BLaER1 treated with 17β-estradiol and CSF1 and Interleukin-3, amounts not matched to agents 10 nM and 100 nM (cell line): Measurements from ENCODE around the gene KRT6A.

ENCODE experiments used
- H3K27ac ChIP-seq, 11 experiments: shearing (Covaris generic); formaldehyde crosslinking; 2 replicates each; pipeline ENCODE4 v1.8.1; 2022
- H3K27me3 ChIP-seq, 11 experiments: shearing (Covaris generic); formaldehyde crosslinking; 2 replicates each; pipeline ENCODE4 v1.8.1; 2022
- H3K36me3 ChIP-seq, 11 experiments: shearing (Covaris generic); formaldehyde crosslinking; 2 replicates each; pipeline ENCODE4 v1.8.1; 2022
- H3K4me1 ChIP-seq, 10 experiments: shearing (Covaris generic); formaldehyde crosslinking; 2 replicates each; pipeline ENCODE4 v1.8.1; 2022
- H3K4me2 ChIP-seq, 11 experiments: shearing (Covaris generic); formaldehyde crosslinking; 2 replicates each; pipeline ENCODE4 v1.8.1; 2022
- H3K4me3 ChIP-seq, 10 experiments: shearing (Covaris generic); formaldehyde crosslinking; 2 replicates each; pipeline ENCODE4 v1.8.1; 2022
- H3K9ac ChIP-seq, 11 experiments: shearing (Covaris generic); formaldehyde crosslinking; 2 replicates each; pipeline ENCODE4 v1.8.1; 2022
- H3K9me3 ChIP-seq, 11 experiments: shearing (Covaris generic); formaldehyde crosslinking; replicated peaks in 1 of 11; 2 replicates each; pipeline ENCODE4 v1.8.1; 2022
- H4K20me1 ChIP-seq, 11 experiments: shearing (Covaris generic); formaldehyde crosslinking; 2 replicates each; pipeline ENCODE4 v1.8.1; 2022
- Cebpa-rat ChIP-seq, 11 experiments: shearing (Covaris generic); IDR thresholded peaks; 2 replicates each; pipeline ENCODE4 v1.8.1; 2022

KRT6A gene

DNA sequence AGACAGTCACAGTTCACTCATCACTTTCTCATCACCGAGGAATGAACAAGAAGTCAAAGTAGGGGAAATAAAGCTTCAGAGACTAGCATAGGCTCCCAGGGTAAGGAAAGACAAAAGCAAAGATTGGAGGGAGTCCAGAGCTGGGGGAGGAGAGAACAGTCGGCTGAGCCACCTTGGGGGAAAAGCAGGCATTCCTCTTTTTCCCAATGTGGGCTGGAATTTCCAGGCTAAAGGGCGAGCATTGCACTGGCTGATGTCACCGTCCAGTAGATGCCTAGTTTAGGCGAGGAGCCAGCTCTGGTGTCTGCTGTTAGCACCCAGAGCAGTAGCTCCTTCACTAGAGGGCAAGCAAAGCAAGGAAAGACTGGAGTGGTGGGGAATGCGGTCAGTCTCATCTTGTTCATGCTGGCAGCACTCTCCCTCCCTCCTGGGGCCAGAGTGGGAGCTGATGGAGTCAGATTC is 50.4 kb downstream of the KRT6A start:
- no peaks in the 10 kb centered on the region for H3K9me3 ChIP-seq
- no peaks in the 10 kb centered on the region for H3K27me3 ChIP-seq
- no peak for TF ChIP-seq Cebpa-rat (IDR thresholded peaks at IDR 0.05)
- no peak overlapping the region for H3K4me3 ChIP-seq
- peaks cover 0 to 10% (median 0%) of the 10 kb centered on the region in 10 experiments; a peak in 4 of 20 replicates for H3K4me1 ChIP-seq
- no peak overlapping the region for H3K27ac ChIP-seq
- H3K9ac ChIP-seq, result no peak overlapping the region
- H4K20me1 ChIP-seq, result no peaks in the 10 kb centered on the region
- no peaks in the 10 kb centered on the region for H3K36me3 ChIP-seq
- no peak overlapping the region for H3K4me2 ChIP-seq

DNA sequence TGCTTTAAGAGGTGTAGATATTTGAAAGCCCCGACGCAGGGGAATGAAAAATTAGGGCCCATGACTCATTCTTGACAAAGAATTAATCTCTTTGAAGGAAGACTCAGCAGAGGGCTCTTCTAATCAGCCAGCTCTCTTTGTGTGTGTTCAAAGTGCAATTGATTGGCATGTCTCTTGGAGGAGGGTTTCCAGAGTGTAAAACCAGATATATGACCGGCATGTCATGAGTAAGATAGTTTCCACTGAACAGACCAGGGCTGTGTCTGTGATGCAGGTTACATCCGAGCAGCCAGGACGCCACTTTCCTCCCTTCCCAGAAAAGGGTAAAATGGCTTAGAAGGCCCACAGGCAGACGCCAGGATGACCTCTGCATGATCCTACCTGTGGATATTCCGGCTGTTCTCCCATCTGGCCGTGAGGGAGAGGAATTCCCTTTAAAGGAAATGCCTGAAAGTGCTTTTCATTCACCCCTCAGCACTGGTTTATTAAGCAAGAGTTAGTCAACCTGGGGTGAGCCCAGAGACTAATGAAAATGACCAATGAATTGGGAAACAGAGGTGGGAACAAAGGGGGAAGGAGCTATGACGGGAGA is 51.6 kb downstream of the KRT6A start:
- H3K9ac ChIP-seq, result no peak overlapping the region
- peak overlapping the region in 3 of 11 experiments; percentile 10 to 37 (median 36); a peak in 3 of 22 replicates for H3K4me2 ChIP-seq
- no peaks in the 10 kb centered on the region for H3K27me3 ChIP-seq
- H3K4me1 ChIP-seq, result peaks cover 0 to 10% (median 0%) of the 10 kb centered on the region in 10 experiments; a peak in 4 of 20 replicates
- H3K27ac ChIP-seq, result no peak overlapping the region
- no peaks in the 10 kb centered on the region for H3K36me3 ChIP-seq
- no peaks in the 10 kb centered on the region for H3K9me3 ChIP-seq
- no peaks in the 10 kb centered on the region for H4K20me1 ChIP-seq
- no peak overlapping the region for H3K4me3 ChIP-seq
- TF ChIP-seq Cebpa-rat (IDR thresholded peaks at IDR 0.05), result no peak

DNA sequence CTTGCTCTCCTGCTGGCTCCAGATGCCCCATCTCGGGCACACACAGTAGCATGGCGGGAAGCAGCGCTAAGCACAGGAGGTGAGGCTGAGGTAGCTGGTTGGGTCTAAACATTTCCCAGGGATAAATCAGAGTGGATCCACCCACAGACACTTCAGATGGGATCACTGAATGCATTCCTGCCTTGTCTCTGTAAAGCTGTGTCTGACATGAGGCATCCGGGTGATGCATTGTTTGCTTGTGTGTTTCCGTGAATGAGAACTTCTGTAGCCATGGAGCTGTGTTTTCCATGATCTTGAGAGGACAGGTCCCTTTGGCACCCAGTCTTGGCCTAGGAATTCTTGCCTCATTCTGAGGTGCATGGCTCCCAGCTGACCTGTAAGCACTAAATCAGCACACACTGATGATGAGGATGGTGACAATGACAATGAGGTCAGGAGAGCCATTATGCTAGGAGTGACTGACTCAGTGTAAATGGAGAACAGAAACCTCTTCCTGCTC is 52.2 kb downstream of the KRT6A start:
- Histone ChIP-seq H3K36me3 (no peaks in the 10 kb centered on the region), H3K9ac (no peak overlapping the region), H4K20me1 (no peaks in the 10 kb centered on the region), H3K9me3 (no peaks in the 10 kb centered on the region), H3K4me1 (peaks cover 0 to 10% (median 0%) of the 10 kb centered on the region in 10 experiments; a peak in 4 of 20 replicates), H3K4me3 (no peak overlapping the region), H3K27me3 (no peaks in the 10 kb centered on the region), H3K4me2 (0 out of 22 replicates have a peak overlapping the region, but pooled peaks of 1 of the 11 experiments have one; percentile 10), H3K27ac (no peak overlapping the region)
- no peak for TF ChIP-seq Cebpa-rat (IDR thresholded peaks at IDR 0.05)

DNA sequence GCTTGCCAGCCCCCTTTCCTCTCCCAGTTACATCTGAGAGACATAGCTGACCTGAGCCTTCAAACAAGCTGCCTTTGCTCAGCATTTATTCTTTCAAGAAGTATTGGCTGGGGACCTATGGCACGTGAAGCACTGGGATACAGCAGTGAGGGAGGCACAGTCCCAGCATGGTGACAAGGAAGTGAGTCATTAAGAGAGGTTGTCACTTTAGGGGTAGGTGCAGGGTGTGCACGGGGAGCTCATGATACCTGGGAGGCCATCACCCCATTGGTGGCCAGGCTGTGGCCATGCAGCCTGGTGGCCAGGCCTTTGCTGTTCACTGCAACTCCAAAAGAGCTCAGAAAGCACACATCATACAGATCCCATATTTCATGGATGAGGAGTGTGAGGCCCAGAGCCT is 53.2 kb downstream of the KRT6A start:
- Histone ChIP-seq H3K27ac (no peak overlapping the region), H4K20me1 (no peaks in the 10 kb centered on the region), H3K36me3 (no peaks in the 10 kb centered on the region), H3K9ac (no peak overlapping the region), H3K27me3 (no peaks in the 10 kb centered on the region), H3K4me3 (no peak overlapping the region), H3K9me3 (no peaks in the 10 kb centered on the region), H3K4me1 (peaks cover 0 to 10% (median 0%) of the 10 kb centered on the region in 10 experiments; a peak in 4 of 20 replicates), H3K4me2 (no peak overlapping the region)
- TF ChIP-seq Cebpa-rat (IDR thresholded peaks at IDR 0.05), result no peak

DNA sequence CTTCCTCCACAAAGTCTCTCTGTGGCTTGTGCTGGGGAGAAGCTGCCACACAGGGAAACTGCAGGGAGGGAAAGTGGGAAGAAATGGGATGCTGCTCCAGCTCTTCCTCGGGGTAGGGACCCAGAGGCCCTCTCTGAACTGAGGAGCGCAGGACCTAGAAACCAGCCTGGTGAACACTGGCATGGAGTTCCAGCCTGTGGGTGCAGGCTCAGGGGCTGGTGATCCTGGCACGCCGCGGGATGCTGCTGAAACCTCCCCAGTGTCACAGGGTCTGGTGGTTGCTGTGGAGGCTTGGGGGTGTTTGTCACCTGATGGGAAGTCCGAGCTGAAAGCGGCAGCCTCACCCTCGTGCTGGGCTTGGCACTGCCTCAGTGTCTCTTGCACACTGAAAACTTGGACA is 53.6 kb downstream of the KRT6A start:
- no peak overlapping the region for H3K4me2 ChIP-seq
- H3K9me3 ChIP-seq, result no peaks in the 10 kb centered on the region
- H3K4me1 ChIP-seq, result peaks cover 0 to 10% (median 0%) of the 10 kb centered on the region in 10 experiments; a peak in 4 of 20 replicates

DNA sequence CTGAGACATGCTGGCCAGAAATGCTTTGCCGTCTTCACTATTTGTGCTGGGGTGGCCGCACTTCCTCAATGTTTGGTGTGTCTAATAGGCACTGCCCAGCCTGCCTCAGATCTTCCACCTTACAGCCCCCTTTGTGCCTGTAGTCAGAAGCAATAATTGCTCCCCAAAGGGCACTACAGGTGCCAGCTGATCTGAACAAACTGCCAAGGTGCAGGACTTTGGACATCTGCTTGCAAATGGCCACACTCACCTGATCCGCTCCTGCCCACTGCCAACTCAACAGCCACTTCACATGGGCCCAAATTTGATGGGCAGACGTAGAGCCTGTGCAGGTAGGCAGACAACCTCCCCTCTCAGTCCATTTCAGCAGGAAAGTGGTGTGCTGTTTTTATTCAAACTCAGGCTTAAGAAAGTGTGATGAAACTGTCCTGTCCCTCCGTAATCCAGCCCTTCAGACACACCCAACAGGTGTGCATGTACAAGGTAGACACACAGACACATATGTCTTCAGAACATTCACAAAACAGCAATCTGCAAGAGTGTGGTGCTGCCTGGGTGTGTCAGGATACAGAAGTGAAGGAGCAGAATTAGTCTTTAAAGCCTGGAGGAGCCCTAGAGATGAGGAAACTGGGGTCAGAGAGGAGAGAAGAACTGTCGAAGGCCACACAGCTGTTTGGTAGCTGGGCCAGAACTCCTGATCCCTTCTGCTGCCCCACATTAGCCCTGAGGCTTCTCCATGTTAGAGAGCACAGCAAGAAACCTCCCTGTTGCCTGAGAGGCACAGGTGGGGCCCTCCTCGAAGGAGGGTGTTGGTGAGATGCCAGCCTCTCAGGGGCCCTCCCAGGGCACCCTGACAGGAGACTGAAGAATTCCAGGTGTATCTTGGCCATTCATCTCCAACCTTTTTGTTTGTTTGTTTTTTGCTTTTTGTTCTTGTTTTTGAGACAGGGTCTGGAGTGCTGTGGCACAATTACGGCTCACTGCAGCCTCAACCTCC is 54.5 kb downstream of the KRT6A start:
- no peak for TF ChIP-seq Cebpa-rat (IDR thresholded peaks at IDR 0.05)

More for the DNA sequence above, 53.6 kb downstream of the KRT6A start:
- H4K20me1 ChIP-seq, result no peaks in the 10 kb centered on the region
- TF ChIP-seq Cebpa-rat (IDR thresholded peaks at IDR 0.05), result no peak
- no peak overlapping the region for H3K9ac ChIP-seq
- no peak overlapping the region for H3K4me3 ChIP-seq
- H3K36me3 ChIP-seq, result no peaks in the 10 kb centered on the region
- no peaks in the 10 kb centered on the region for H3K27me3 ChIP-seq
- H3K27ac ChIP-seq, result no peak overlapping the region

DNA sequence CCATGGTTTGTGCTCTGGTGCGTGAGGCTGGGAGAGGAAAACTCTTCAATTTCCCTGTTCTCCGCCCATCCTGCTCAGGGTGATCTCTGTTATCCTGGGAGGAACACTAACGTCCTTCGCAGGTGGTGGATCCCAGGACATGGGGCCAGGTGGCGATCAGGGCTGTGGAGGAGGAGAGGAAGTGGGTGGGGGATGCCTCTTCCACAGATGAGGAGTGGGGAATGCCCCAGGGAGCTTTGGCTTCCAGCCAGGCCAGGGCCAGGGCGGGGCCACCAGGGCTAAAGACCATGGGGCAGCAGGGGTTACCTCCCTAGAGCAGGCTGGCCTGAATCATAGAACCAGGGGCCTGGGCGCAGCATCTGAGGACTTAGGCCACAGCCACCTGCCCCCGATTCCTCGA is 55.5 kb downstream of the KRT6A start:
- no peaks in the 10 kb centered on the region for H3K9me3 ChIP-seq
- H3K27ac ChIP-seq, result no peak overlapping the region
- H3K4me1 ChIP-seq, result peaks cover 0 to 10% (median 0%) of the 10 kb centered on the region in 10 experiments; a peak in 4 of 20 replicates
- no peaks in the 10 kb centered on the region for H4K20me1 ChIP-seq
- no peak overlapping the region for H3K9ac ChIP-seq
- H3K4me3 ChIP-seq, result no peak overlapping the region
- TF ChIP-seq Cebpa-rat (IDR thresholded peaks at IDR 0.05), result no peak
- H3K27me3 ChIP-seq, result no peaks in the 10 kb centered on the region
- no peaks in the 10 kb centered on the region for H3K36me3 ChIP-seq
- H3K4me2 ChIP-seq, result no peak overlapping the region

More for the DNA sequence above, 54.5 kb downstream of the KRT6A start:
- H3K9me3 ChIP-seq, result no peaks in the 10 kb centered on the region
- no peak overlapping the region for H3K4me2 ChIP-seq
- peaks cover 0 to 10% (median 0%) of the 10 kb centered on the region in 10 experiments; a peak in 4 of 20 replicates for H3K4me1 ChIP-seq
- no peak overlapping the region for H3K9ac ChIP-seq
- no peak overlapping the region for H3K27ac ChIP-seq
- H3K36me3 ChIP-seq, result no peaks in the 10 kb centered on the region
- H3K4me3 ChIP-seq, result no peak overlapping the region
- no peaks in the 10 kb centered on the region for H4K20me1 ChIP-seq
- H3K27me3 ChIP-seq, result no peaks in the 10 kb centered on the region
